ENCODE measurements around the gene ACIN1. TPM values are rescaled to one million over a fixed set of nuclear protein-coding genes. Genes with fewer than 3 reads are reported as not detected.

The ACIN1 gene
- total and polyA plus RNA-seq, 3 donors from 2014 or later: 151 to 216 (median 209) TPM

DNA sequence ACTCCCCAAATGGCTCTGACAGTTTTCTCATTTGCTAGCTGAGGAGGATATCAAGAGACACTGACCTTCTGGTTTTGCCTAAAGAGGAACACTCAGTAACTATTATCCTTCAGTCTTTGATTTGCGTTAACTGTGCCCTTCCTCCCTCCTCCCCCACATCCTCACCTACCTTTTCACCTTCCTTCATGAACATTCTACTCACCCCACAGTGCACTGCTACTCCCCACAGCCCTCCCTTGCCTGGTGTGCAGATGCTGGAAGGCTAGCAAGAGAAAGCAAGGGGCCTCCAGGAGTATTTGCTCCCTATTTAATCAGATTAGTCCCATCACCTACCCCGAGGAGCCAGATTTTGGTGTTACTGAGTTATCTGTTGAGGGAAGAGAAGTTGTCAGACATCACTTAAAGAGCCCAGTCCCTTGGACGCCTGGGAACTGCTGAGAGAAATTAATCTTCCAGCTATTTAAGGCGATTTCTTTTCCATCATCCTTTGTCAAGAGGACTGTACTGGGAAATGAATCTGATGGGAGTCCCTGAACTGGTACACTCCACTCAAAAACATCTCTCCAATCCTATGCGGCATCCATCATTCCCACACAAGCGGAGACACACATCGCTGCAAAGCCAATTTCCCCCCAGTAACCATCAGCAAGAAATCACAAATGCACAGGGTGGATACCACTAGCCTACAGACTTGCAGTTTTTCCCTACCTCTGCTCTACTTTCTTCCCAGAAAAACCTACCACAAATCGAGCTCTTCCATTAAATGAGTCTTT, 71.7 kb downstream of the ACIN1 start:
- TF ChIP-seq, protein P1, sequence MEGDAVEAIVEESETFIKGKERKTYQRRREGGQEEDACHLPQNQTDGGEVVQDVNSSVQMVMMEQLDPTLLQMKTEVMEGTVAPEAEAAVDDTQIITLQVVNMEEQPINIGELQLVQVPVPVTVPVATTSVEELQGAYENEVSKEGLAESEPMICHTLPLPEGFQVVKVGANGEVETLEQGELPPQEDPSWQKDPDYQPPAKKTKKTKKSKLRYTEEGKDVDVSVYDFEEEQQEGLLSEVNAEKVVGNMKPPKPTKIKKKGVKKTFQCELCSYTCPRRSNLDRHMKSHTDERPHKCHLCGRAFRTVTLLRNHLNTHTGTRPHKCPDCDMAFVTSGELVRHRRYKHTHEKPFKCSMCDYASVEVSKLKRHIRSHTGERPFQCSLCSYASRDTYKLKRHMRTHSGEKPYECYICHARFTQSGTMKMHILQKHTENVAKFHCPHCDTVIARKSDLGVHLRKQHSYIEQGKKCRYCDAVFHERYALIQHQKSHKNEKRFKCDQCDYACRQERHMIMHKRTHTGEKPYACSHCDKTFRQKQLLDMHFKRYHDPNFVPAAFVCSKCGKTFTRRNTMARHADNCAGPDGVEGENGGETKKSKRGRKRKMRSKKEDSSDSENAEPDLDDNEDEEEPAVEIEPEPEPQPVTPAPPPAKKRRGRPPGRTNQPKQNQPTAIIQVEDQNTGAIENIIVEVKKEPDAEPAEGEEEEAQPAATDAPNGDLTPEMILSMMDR (IDR thresholded peaks at IDR 0.05): no peak
- TF ChIP-seq POLR2A (IDR thresholded peaks at IDR 0.05): no peak
- no peak overlapping the region for H3K27ac ChIP-seq
- DNase-seq: no peak
- no peaks in the 10 kb centered on the region for H3K9me3 ChIP-seq
- intact Hi-C loops (cut with DNase I; ENCODE audit: low total_unique reads): no loop called here
- 73 to 77% methylated on average over 8 of the region's 8 CpGs for WGBS, 2 donors
- no peaks in the 10 kb centered on the region for H3K4me1 ChIP-seq
- H3K27me3 ChIP-seq: no peaks in the 10 kb centered on the region
- H3K36me3 ChIP-seq (ENCODE audit: low read depth, missing control alignments): no peaks in the 10 kb centered on the region
- H3K4me3 ChIP-seq: no peak overlapping the region

DNA sequence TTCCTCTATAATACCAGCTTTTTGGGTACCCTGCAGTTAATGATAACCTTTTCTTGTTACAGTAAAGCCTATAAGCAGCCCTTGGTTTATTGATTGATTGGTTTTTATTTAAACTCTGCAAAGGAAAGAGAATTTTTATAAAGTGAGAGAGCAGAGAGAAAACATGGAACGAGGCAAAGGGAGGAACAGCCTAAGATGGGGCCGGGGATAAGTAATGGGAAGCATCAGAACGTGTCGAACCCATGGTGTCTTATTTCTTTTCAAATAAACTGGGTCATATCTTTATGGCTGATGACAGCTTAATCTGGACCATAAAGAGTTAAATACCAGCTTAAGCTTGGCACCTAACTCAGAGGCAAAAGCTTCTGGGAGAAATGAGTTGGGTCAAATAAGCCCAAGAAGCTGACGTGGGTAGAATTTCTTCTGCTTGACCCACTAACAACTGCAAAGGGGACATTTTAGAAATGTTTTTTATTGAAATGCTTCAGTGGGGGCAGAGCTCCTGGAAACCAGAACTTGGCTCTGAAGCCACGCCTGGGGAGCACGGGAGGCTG, 73.0 kb downstream of the ACIN1 start:
- TF ChIP-seq, protein P1 (IDR thresholded peaks at IDR 0.05): no peak
- no peak for TF ChIP-seq POLR2A (IDR thresholded peaks at IDR 0.05)
- no peak overlapping the region for H3K4me3 ChIP-seq
- no peak overlapping the region for H3K27ac ChIP-seq
- H3K36me3 ChIP-seq (ENCODE audit: low read depth, missing control alignments): no peaks in the 10 kb centered on the region
- H3K4me1 ChIP-seq: no peaks in the 10 kb centered on the region
- intact Hi-C loops (cut with DNase I; ENCODE audit: low total_unique reads): no loop called here
- 62 to 71% methylated on average over 7 of the region's 7 CpGs for WGBS, 2 donors
- DNase-seq: no peak
- no peaks in the 10 kb centered on the region for H3K27me3 ChIP-seq
- no peaks in the 10 kb centered on the region for H3K9me3 ChIP-seq

DNA sequence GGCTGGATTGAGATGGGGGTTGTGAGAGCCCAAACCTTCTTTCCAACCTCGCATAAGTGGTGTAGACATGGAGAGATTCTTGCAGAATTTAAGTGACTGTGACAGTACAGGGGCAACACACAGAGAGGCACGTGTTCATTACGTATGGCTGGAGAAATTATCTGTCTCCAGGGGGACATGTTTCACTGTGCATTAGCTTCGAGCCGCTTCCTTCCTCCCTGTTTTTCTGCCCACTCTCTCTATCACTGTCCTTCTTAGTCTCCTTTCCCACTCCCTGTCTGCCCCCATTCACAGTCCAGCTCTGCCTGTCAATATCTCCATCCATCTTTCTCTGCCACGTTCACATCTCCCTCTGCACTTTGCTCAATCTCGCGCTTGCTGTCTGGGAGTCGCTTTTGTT, 73.5 kb downstream of the ACIN1 start:
- intact Hi-C loops (cut with DNase I; ENCODE audit: low total_unique reads): no loop called here
- 81 to 84% methylated on average over 9 of the region's 9 CpGs for WGBS, 2 donors
- no peak for DNase-seq

DNA sequence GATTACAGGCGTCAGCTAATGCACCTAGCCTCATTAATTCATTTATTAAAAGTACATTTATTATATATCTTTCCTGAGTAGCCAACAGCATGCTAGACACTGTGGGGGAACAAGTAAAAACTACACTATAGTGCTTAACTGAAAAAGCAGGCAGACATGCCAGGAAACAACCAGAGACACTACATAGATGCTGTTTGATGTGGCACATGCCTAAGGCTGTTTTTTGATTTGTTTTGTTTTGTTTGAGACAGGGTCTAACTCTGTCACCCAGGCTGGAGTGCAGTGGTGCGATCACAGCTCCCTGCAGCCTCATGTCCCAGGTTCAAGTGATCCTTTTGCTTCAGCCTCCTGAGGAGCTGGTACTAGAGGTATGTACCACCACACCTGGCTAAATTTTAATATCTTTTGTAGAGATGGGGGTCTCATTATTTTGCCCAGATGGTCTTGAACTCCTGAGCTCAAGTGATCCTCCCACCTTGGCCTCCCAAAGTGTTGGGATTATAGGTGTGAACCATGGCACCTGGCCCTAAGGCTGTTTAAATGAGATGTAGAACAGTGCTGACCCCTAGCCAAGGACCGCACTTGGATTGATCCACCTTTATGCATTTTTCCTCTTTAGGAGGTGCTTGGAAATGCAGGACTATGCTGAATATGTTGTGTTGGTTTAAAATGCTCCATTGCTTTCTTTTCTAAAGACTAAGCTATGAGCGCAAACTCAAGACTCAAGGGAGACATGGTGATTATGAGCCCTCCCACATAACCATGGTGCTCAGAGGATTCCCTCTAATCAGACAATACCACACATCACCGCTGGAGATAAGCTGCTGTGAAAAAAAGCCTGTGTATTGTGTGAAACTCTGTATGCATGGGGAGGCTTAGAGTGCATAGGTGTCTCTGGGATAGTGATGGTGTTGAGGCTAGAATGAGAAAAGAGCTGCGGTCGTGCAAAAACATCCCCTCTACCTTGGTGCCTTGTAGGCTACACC, 74.5 kb downstream of the ACIN1 start:
- intact Hi-C loops (cut with DNase I; ENCODE audit: low total_unique reads): no loop called here
- no peak overlapping the region for H3K27ac ChIP-seq
- H3K9me3 ChIP-seq: no peaks in the 10 kb centered on the region
- no peaks in the 10 kb centered on the region for H3K4me1 ChIP-seq
- no peak for TF ChIP-seq POLR2A (IDR thresholded peaks at IDR 0.05)
- TF ChIP-seq, protein P1 (IDR thresholded peaks at IDR 0.05): no peak
- WGBS, 2 donors: 92 to 94% methylated on average over 7 of the region's 7 CpGs
- H3K4me3 ChIP-seq: no peak overlapping the region
- no peaks in the 10 kb centered on the region for H3K27me3 ChIP-seq
- no peaks in the 10 kb centered on the region for H3K36me3 ChIP-seq (ENCODE audit: low read depth, missing control alignments)
- DNase-seq: no peak

More for the DNA sequence above, 73.5 kb downstream of the ACIN1 start:
- no peaks in the 10 kb centered on the region for H3K4me1 ChIP-seq
- no peaks in the 10 kb centered on the region for H3K27me3 ChIP-seq
- H3K36me3 ChIP-seq (ENCODE audit: low read depth, missing control alignments): no peaks in the 10 kb centered on the region
- TF ChIP-seq POLR2A (IDR thresholded peaks at IDR 0.05): no peak
- TF ChIP-seq, protein P1 (IDR thresholded peaks at IDR 0.05): no peak
- H3K27ac ChIP-seq: no peak overlapping the region
- H3K4me3 ChIP-seq: no peak overlapping the region
- no peaks in the 10 kb centered on the region for H3K9me3 ChIP-seq

Data from testis (tissue), 3 donors.